Activated CD4-positive, alpha-beta T cell treated with anti-CD3 and anti-CD28 coated beads for 48 hours (primary cell): ENCODE results near the gene MAP3K10.

Experiments used
- DNase-seq: peaks from one replicate; pipeline ENCODE4 v3.0.0-alpha.2; 2020

MAP3K10 gene

GRCh38 chr19:40175820-40176219 lies 15.4 kb upstream of the MAP3K10 start:
- DNase-seq = no peak

- DNase-seq = no peak
These were observed 13.7 kb upstream of the MAP3K10 start for GRCh38 chr19:40177286-40178070.

- DNase-seq = no peak
These were observed 12.5 kb upstream of the MAP3K10 start for GRCh38 chr19:40178756-40179155.

GRCh38 chr19:40184273-40184672 lies 7.0 kb upstream of the MAP3K10 start:
- DNase-seq = no peak

- DNase-seq = peak; percentile 21
These were observed 815 bp downstream of the MAP3K10 start for GRCh38 chr19:40191836-40192646.

GRCh38 chr19:40192758-40193586 lies 1.7 kb downstream of the MAP3K10 start:
- no peak for DNase-seq

GRCh38 chr19:40193587-40193849 lies 2.3 kb downstream of the MAP3K10 start:
- no peak for DNase-seq

GRCh38 chr19:40198272-40198990 lies 7.2 kb downstream of the MAP3K10 start:
- no peak for DNase-seq

GRCh38 chr19:40200341-40201099 lies 9.3 kb downstream of the MAP3K10 start:
- DNase-seq = no peak

GRCh38 chr19:40204381-40204780 lies 13.2 kb downstream of the MAP3K10 start:
- DNase-seq = no peak

GRCh38 chr19:40205760-40206159 lies 14.5 kb downstream of the MAP3K10 start:
- no peak for DNase-seq

GRCh38 chr19:40208602-40209001 lies 17.4 kb downstream of the MAP3K10 start:
- DNase-seq = no peak

GRCh38 chr19:40210889-40211288 lies 19.7 kb downstream of the MAP3K10 start:
- DNase-seq = no peak

GRCh38 chr19:40213251-40213829 lies 22.1 kb downstream of the MAP3K10 start:
- DNase-seq = no peak

GRCh38 chr19:40213882-40214570 lies 22.8 kb downstream of the MAP3K10 start:
- no peak for DNase-seq

- DNase-seq = no peak
These were observed 23.7 kb downstream of the MAP3K10 start for GRCh38 chr19:40214936-40215335.

- DNase-seq = no peak
These were observed 25.0 kb downstream of the MAP3K10 start for GRCh38 chr19:40216013-40216776.

- DNase-seq = peak; percentile 36
These were observed 25.5 kb downstream of the MAP3K10 start for GRCh38 chr19:40216777-40217026.

- DNase-seq = peak; percentile 41
These were observed 26.0 kb downstream of the MAP3K10 start for GRCh38 chr19:40217027-40217810.
